Spleen (tissue), 11 donors: Measurements from ENCODE around the gene TMEM139. TPM values are rescaled to one million over a fixed set of nuclear protein-coding genes. Genes with fewer than 3 reads are reported as not detected.

Experiments used
- DNase-seq: peaks from one replicate; pipeline ENCODE4 v3.0.0-alpha.2; 2020
- H3K27ac ChIP-seq, 8 donors: fragments of 200-600 bp; sonication (generic) in 7 of 8; 1 replicate in 4 of 8; 2 replicates in 4 of 8; pipeline versions ENCODE4 v1.5.0 to v1.8.0; 2016 to 2021; ENCODE audit warnings: inconsistent platforms in 4 of 8, mild to moderate bottlenecking in 4 of 8, moderate library complexity in 1 of 8
- H3K27me3 ChIP-seq, 7 donors: fragments of 200-600 bp; sonication (generic) in 6 of 7; replicated peaks in 1 of 7; 1 replicate in 4 of 7; 2 replicates in 3 of 7; pipeline versions ENCODE4 v1.5.0 to v1.8.0; 2016 to 2021; ENCODE audit warnings: inconsistent platforms in 3 of 7, mild to moderate bottlenecking in 1 of 7
- H3K36me3 ChIP-seq, 6 donors: fragments of 200-600 bp; sonication (generic) in 5 of 6; 1 replicate in 4 of 6; 2 replicates in 2 of 6; pipeline versions ENCODE4 v1.5.0 to v1.8.0; 2016 to 2021; ENCODE audit warnings: inconsistent platforms in 2 of 6
- H3K4me1 ChIP-seq, 6 donors: fragments of 200-600 bp; sonication (generic) in 5 of 6; 1 replicate in 3 of 6; 2 replicates in 3 of 6; pipeline versions ENCODE4 v1.5.0 to v1.8.0; 2016 to 2021; ENCODE audit warnings: inconsistent platforms in 3 of 6
- H3K4me3 ChIP-seq, 8 donors: fragments of 200-600 bp; sonication (generic) in 7 of 8; 1 replicate in 4 of 8; 2 replicates in 4 of 8; pipeline versions ENCODE4 v1.5.0 to v1.8.0; 2016 to 2021; ENCODE audit warnings: inconsistent platforms in 4 of 8, mild to moderate bottlenecking in 4 of 8, moderate library complexity in 2 of 8
- H3K9me3 ChIP-seq, 8 donors: fragments of 200-600 bp; sonication (generic) in 7 of 8; 1 replicate in 4 of 8; 2 replicates in 4 of 8; pipeline versions ENCODE4 v1.5.0 to v1.8.0; 2016 to 2021; ENCODE audit warnings: inconsistent platforms in 4 of 8
- POLR2A ChIP-seq, 3 donors: fragments of 450-650 bp; IDR thresholded peaks; one replicate each; pipeline ENCODE4 v1.5.1; 2017; ENCODE audit warnings: antibody characterized with exemption in 3 of 3, mild to moderate bottlenecking in 1 of 3
- POLR2AphosphoS5 ChIP-seq, 3 donors: sonication (generic); formaldehyde crosslinking; IDR thresholded peaks; one replicate each; pipeline ENCODE4 v1.5.1; 2017; ENCODE audit warnings: antibody characterized with exemption in 3 of 3
- WGBS, 5 donors: extraction: QIAGEN DNeasy Blood & Tissue Kit in 3 of 5; methylation state at CpG; one replicate each; pipeline versions ENCODE4 v1.1.5 to v1.1.7; 2013 to 2018; 5-methylcytosine and 5-hydroxymethylcytosine counted together
- intact Hi-C: fragments of 100-400 bp; cut with DNase I; formaldehyde crosslinking; loops from one replicate; pipeline ENCODE4 v1.15.0; 2023; ENCODE audit warnings: low total_unique reads
- polyA plus RNA-seq, 3 donors: library from polyadenylated mRNA; stranded (reverse); fragments of 200-250 nt; gene quantifications; one replicate each; pipeline ENCODE4 v1.2.1, GENCODE V29; 2013
- total RNA-seq, 7 donors: library from RNA; depleted of rRNA in 3 of 7; stranded (reverse); fragments of >200 nt in 3 of 7; fragmentation: NEBNext Ultra II Directional in 4 of 7; extraction: Animal tissue kit (Norgen Biotek cat#: 25700) in 4 of 7; gene quantifications; one replicate each; pipeline versions ENCODE4 v1.1.0 to v1.2.1, GENCODE V29; 2016 to 2021
- TF ChIP-seq, protein P1 (sequence below), 11 experiments: fragments of 200-600 bp in 7 of 11; fragments of 450-650 bp in 4 of 11; sonication (generic) in 4 of 11; IDR thresholded peaks in 8 of 11; conservative IDR thresholded peaks in 3 of 11; 1 replicate in 7 of 11; 2 replicates in 4 of 11; pipeline versions ENCODE4 v1.4.0 to v1.8.0; 2016 to 2021; ENCODE audit warnings: antibody characterized with exemption in 11 of 11, inconsistent platforms in 4 of 11, mild to moderate bottlenecking in 1 of 11
- donor health status: healthy with polysubstance abuse.
- donor health status: DM: no; HTN: no; CAD: no; lungs with moderate emphysema.
- donor health status: DM: no; HTN: no; CAD: no.
- donor health status: Bipolar disorder and iron deficiency.
- donor health status: healthy.
- donor health status: DM: no; HTN: no; CAD: no.
- donor health status: DM: yes; HTN: yes; CAD: no.

TMEM139 gene
- total and polyA plus RNA-seq, 10 donors = 0.52 to 2.3 (median 1.1) TPM

DNA sequence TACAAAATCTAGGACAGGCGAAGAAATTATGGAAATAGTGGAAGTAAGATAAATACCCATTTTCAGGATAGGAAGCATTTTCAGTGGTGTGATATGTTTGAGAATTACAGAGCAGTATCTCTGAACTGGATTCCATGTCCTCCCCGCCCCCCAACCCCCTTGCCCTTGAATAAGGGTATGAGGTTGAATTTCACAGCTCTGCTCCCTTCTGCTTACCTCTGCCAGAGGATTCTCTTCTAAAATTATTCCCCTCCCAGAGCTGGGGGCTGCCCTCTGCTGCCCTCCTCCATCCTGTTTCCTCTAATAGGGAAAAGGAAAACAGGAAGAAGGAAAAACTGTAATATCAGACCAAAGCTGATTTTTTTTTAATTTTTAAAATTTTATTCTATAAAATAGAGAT, 23.9 kb downstream of the TMEM139 start:
- 85 to 98% (median 97%) methylated on average over 2 of the region's 2 CpGs for WGBS, 5 donors
- peaks cover 2 to 62% (median 46%) of the 10 kb centered on the region in 6 donors for H3K36me3 ChIP-seq
- no peaks in the 10 kb centered on the region for H3K9me3 ChIP-seq
- TF ChIP-seq, protein P1, sequence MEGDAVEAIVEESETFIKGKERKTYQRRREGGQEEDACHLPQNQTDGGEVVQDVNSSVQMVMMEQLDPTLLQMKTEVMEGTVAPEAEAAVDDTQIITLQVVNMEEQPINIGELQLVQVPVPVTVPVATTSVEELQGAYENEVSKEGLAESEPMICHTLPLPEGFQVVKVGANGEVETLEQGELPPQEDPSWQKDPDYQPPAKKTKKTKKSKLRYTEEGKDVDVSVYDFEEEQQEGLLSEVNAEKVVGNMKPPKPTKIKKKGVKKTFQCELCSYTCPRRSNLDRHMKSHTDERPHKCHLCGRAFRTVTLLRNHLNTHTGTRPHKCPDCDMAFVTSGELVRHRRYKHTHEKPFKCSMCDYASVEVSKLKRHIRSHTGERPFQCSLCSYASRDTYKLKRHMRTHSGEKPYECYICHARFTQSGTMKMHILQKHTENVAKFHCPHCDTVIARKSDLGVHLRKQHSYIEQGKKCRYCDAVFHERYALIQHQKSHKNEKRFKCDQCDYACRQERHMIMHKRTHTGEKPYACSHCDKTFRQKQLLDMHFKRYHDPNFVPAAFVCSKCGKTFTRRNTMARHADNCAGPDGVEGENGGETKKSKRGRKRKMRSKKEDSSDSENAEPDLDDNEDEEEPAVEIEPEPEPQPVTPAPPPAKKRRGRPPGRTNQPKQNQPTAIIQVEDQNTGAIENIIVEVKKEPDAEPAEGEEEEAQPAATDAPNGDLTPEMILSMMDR (IDR thresholded peaks at IDR 0.05 in 8 of 11, conservative IDR thresholded peaks at IDR 0.05 in 3 of 11) = no peak
- TF ChIP-seq POLR2A (IDR thresholded peaks at IDR 0.05) = no peak
- no peak for TF ChIP-seq POLR2AphosphoS5 (IDR thresholded peaks at IDR 0.05)
- no peak for DNase-seq
- no peak overlapping the region for H3K4me3 ChIP-seq
- H3K4me1 ChIP-seq = peaks cover 0 to 27% (median 9%) of the 10 kb centered on the region in 6 donors
- no peaks in the 10 kb centered on the region for H3K27me3 ChIP-seq
- H3K27ac ChIP-seq = peak overlapping the region in 1 of 8 donors; percentile 27
- intact Hi-C loops = no loop called here

DNA sequence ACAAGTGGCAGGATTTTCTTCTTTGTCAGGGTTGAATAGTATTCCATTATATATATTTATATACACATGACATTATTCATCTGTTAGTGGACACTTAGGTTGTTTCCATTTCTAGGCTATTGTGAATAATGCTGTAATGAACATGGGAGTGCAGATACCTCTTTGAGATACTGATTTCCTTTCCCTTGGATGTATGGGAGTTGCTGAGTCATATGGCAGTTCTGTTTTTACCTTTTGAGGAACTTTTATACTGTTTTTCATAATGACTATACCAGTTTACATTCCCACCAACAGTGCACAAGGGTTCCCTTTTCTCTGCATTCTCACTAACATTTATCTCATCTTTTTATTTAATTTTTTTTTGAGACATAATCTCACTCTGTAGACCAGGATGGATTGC, 29.4 kb downstream of the TMEM139 start:
- intact Hi-C loops = loop anchor here (10.0 kb wide), 1 partner anchor 91 kb away; the partner anchor contains the start of gene EPHA1
- Histone ChIP-seq H3K4me3 (no peak overlapping the region), H3K4me1 (peaks cover 0 to 28% (median 5%) of the 10 kb centered on the region in 6 donors), H3K27me3 (no peaks in the 10 kb centered on the region), H3K27ac (no peak overlapping the region), H3K9me3 (no peaks in the 10 kb centered on the region), H3K36me3 (peaks cover 0 to 7% (median 0%) of the 10 kb centered on the region in 6 donors)
- DNase-seq = no peak
- TF ChIP-seq, protein P1 (IDR thresholded peaks at IDR 0.05 in 8 of 11, conservative IDR thresholded peaks at IDR 0.05 in 3 of 11) = no peak
- TF ChIP-seq POLR2AphosphoS5 (IDR thresholded peaks at IDR 0.05) = no peak
- no peak for TF ChIP-seq POLR2A (IDR thresholded peaks at IDR 0.05)

DNA sequence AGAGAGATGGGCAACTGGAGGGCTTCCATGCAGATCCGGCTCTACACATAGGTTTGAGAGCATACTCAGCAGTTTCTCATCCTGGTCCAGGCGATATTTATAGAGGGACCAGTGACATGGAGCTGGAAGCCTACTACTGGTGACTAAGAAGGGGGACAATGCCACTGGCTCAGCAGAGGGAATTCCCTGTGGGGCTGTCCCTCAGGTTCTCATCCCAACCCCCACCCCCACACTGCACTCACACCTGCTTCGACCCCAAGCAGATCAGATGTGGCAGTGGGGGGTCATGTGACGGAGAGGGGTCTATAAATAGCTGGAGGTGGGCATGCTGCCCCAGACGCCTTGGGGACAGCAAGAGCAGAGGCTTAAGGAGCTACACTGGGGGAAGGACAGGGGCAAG, 31.0 kb downstream of the TMEM139 start, which contains the start of gene CLCN1:
Gene CLCN1 (plus strand): TSS at position 336 of the 400 bp plus-strand sequence. CDS start 102 bp downstream, outside the sequence.
- WGBS, 5 donors = 73 to 87% (median 78%) methylated on average over 5 of the region's 5 CpGs
- Histone ChIP-seq H3K27me3 (no peaks in the 10 kb centered on the region), H3K9me3 (no peaks in the 10 kb centered on the region), H3K4me1 (peaks cover 0 to 19% (median 0%) of the 10 kb centered on the region in 6 donors), H3K36me3 (no peaks in the 10 kb centered on the region), H3K27ac (no peak within 1 kb of the TSS), H3K4me3 (no peak within 1 kb of the TSS)
- TF ChIP-seq, protein P1 (IDR thresholded peaks at IDR 0.05 in 8 of 11, conservative IDR thresholded peaks at IDR 0.05 in 3 of 11) = no peak
- TF ChIP-seq POLR2AphosphoS5 (IDR thresholded peaks at IDR 0.05) = no peak
- no peak for DNase-seq
- intact Hi-C loops = loop anchor here (10.0 kb wide), 1 partner anchor 89 kb away; the partner anchor contains the start of gene EPHA1

GRCh38 chr7:143316492-143316891, 31.7 kb downstream of the TMEM139 start:
- WGBS, 5 donors = 55 to 86% (median 71%) methylated on average over 4 of the region's 4 CpGs

More at GRCh38 chr7:143316492-143316891, 31.7 kb downstream of the TMEM139 start:
- Histone ChIP-seq H3K4me1 (peaks cover 0 to 17% (median 0%) of the 10 kb centered on the region in 6 donors), H3K9me3 (no peaks in the 10 kb centered on the region), H3K36me3 (no peaks in the 10 kb centered on the region), H3K27me3 (no peaks in the 10 kb centered on the region), H3K27ac (no peak overlapping the region), H3K4me3 (no peak overlapping the region)
- intact Hi-C loops = loop anchor here (10.0 kb wide), 1 partner anchor 88 kb away; the partner anchor contains the start of gene EPHA1
- TF ChIP-seq POLR2AphosphoS5 (IDR thresholded peaks at IDR 0.05) = no peak
- TF ChIP-seq, protein P1 (IDR thresholded peaks at IDR 0.05 in 8 of 11, conservative IDR thresholded peaks at IDR 0.05 in 3 of 11) = no peak
- no peak for TF ChIP-seq POLR2A (IDR thresholded peaks at IDR 0.05)
- DNase-seq = no peak
